ENCODE measurements around the gene CTBP1. TPM values are rescaled to one million over a fixed set of nuclear protein-coding genes. Genes with fewer than 3 reads are reported as not detected.

Gene CTBP1
- total RNA-seq, 1 donor from 2014 or later, result 133 TPM

DNA sequence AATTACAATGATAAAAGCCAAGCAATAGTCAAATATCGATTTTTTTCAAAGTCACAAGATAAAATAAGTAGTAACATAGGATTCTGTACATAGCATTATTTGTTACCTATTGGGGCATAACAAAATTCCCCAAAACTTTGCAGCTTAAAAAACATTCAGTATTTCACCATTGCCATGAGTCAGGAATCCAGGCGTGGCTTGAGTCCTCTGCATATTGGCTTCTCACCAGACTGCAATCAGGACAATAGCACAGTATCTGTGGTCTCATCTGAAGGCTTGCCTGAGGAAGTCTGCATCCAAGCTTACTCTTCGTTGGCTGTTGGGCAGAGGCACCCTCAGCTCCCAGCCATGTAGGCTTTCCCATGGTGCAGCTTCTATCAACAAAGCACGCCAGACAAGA is 6.2 kb upstream of the CTBP1 start:
- ATAC-seq, result no peak

GRCh38 chr4:1253831-1254230 is 4.9 kb upstream of the CTBP1 start:
- intact Hi-C loops (cut with micrococcal nuclease), result loop anchor here (10.0 kb wide), 1 partner anchor 89 kb away; no protein-coding TSS in a partner anchor
- ATAC-seq (no peak), DNase-seq (no peak)

More for the DNA sequence above, 6.2 kb upstream of the CTBP1 start:
- intact Hi-C loops (cut with micrococcal nuclease), result loop anchor here (10.0 kb wide), 1 partner anchor 90 kb away; no protein-coding TSS in a partner anchor
- no peak for DNase-seq

DNA sequence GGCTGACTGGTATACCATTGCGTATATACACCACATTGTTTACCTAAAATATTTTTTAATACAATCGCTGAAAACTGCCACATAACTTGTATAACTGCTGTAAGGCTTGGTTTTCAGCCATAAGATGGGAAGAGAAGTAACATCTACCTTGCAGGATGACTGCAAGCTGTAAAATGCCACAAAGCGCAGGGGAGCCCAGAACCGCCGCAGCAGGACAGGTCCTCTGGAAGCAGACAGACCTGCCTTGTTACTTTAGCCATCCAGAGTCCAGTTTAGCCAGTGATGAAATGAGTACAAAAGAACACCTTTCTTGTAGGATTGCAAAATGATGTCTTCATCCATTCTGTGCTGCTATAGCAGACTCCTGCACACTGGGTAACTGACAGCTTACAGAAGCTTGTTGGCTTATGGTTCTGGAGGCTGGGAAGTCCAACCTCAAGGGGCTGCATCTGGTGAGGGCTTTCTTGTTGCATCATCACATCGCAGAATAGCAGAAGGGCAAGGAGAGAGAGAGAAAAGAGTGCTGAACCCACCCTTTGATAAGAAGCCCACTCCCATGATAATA is 4.1 kb upstream of the CTBP1 start:
- intact Hi-C loops (cut with micrococcal nuclease), result loop anchor here (10.0 kb wide), 1 partner anchor 88 kb away; no protein-coding TSS in a partner anchor
- no peak for DNase-seq
- no peak for ATAC-seq

- intact Hi-C loops (cut with micrococcal nuclease), result loop anchor here (10.0 kb wide), 1 partner anchor 87 kb away; no protein-coding TSS in a partner anchor
- ATAC-seq (no peak), DNase-seq (no peak)
These were observed 2.8 kb upstream of the CTBP1 start for GRCh38 chr4:1251773-1252066.

- peak; percentile 32 for DNase-seq
- intact Hi-C loops (cut with micrococcal nuclease), result loop anchor here (10.0 kb wide), 1 partner anchor 86 kb away; no protein-coding TSS in a partner anchor
- ATAC-seq, result no peak
These were observed 2.2 kb upstream of the CTBP1 start for GRCh38 chr4:1250921-1251772.

- no peak for ATAC-seq
- intact Hi-C loops (cut with micrococcal nuclease), result loop anchor here (10.0 kb wide), 1 partner anchor 86 kb away; no protein-coding TSS in a partner anchor
- DNase-seq, result peak; percentile 27
These were observed 1.5 kb upstream of the CTBP1 start for GRCh38 chr4:1250527-1250812.

- intact Hi-C loops (cut with micrococcal nuclease), result loop anchor here (10.0 kb wide), 1 partner anchor 85 kb away; no protein-coding TSS in a partner anchor
- DNase-seq (peak; percentile 59), ATAC-seq (peak; percentile 6)
These were observed 999 bp upstream of the CTBP1 start for GRCh38 chr4:1249731-1250526.

DNA sequence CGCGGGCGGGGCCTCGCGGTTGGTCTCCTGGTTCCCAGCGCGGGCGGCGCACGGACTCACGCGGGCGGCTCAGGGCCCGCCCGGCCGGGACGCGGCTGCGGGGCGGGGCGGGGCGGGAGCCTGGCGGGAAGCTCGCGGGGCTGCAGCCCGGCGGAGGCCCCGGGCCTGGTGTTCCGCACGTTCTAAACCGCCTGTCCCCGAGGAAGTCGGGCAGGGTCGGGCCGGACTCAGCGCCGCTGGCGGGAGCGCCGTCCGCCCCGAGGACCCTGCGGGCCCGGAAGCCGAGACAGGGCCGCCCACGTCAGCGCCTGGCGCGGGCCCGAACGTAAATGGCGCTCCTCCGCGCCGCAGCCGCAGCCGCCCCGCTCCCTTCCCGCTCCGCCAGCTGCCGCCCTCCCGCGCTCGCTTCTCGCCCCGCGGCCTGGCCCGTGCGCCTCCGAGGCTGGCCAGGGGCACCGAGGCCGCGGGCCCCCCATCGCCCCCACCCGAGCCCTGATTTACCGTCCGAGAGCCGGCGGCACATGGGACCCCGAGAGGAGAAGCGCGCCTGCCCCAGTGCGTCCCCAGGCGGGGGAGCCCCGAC is 309 bp upstream of the CTBP1 start:
- peak; percentile 72 for ATAC-seq
- peak; percentile 94 for DNase-seq
- intact Hi-C loops (cut with micrococcal nuclease), result no loop called here

- DNase-seq, result no peak
These were observed 1.1 kb downstream of the CTBP1 start for GRCh38 chr4:1247864-1248244.

DNA sequence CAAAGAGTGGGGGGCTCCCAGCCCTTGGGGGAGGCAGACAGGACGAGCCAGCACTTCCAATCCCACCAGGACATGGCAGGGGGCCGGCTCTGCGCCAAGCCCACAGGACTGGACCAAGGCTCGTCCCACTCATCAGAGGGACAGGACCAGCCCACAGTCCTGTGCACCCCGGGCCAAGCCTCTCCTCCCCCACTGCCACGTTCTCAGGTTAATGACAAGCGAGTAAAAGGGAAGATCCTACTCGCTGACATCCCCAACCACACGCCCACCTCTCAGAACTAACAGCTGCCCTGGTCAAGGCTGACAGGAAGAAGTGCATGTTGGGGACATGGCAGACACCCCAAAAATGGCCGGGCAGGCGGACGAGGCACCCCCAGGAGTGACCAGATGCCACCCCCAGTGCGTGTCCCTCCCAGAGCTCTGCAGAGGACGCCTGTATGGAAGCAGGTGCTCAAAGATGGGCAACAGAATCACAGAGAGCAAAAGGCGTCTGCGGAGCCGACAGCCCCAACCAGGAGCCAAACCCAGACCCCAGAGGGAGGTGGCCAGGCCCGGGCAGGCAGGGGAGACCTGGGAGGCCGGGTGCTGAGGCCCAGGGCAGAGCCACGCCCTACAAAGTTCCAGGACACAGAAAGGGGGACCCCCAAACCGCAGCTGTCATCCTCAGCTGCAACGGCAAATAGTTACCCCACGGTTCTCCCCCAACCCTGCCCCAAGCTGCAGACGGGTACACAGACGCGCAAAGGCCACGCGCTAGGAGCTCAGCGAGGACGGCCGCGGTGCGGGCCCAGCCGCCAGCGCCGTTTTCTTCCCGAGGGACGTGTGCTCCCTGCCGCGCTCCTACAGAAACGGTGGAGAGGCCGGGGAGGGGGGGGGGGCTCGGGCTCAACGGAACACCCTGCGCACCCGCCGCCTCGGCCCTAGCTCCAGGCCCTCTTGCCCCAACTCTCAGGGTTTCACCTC is 1.7 kb downstream of the CTBP1 start:
- ATAC-seq, result peak; percentile 0
- intact Hi-C loops (cut with micrococcal nuclease), result no loop called here
- peak; percentile 45 for DNase-seq

More at GRCh38 chr4:1247864-1248244, 1.1 kb downstream of the CTBP1 start:
- intact Hi-C loops (cut with micrococcal nuclease), result no loop called here
- no peak for ATAC-seq

DNA sequence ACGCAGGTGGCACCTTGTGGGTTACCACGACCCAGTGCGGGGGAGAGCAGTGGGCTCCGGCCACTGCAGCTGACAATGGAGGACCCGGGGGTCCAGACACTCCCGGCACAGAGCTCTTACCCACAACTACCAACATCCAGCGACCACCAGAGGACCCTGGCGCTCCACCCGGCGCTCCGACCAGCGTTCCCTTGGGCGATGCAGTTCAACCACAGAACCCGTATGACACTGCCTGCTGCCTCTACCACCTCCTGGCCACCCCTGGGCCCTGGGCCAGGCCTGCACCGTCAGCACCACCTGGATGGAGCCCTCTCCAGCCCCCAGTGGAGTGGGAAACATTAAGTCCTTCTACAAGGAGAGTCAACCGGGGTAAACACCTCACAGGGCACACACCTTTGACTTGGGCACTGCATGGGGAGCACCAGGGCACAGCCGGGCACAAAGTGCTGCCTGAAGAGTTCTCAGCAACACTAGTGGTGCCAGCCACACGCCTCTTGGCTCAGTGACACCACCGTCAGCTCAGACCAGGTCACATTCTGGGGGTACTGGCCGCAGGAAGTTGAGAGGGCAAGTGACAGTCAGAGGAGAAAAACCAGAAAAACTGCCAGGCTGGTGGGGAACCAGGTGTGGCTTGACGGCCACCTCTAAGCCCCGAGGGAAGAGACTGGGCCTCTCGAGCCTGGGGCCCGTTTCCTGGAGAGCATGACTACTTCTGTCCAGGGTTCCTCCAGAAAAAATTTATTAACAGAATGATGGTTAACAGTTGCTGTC is 2.6 kb downstream of the CTBP1 start:
- DNase-seq (peak; percentile 50), ATAC-seq (no peak)
- intact Hi-C loops (cut with micrococcal nuclease), result no loop called here

DNA sequence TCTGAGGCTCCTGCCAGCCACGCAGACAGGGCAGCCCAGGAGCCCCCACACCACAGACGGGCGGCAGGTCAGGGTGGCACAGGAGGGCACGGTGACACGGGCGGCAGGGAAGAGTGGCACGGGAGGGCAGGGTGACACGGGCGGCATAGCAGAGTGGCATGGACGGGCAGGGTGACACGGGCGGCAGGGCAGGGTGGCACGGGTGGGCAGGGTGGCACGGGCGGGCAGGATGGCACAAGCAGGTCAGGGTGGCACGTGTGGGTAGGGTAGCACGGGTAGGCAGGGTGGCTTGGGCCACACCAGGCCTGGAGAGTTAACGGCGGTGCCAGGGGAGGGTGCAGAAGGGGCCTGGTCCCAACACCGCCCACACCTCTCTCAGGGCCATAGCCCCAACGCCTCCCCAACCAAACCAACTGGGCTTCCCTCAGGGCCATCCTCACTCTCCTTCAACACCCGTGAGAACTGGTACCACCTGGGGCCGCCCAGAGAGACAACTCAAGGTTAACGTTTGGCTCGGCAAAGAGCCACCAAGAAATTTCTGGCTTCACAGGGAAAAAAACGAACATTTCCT is 3.4 kb downstream of the CTBP1 start:
- intact Hi-C loops (cut with micrococcal nuclease), result no loop called here
- ATAC-seq (no peak), DNase-seq (peak; percentile 26)

DNA sequence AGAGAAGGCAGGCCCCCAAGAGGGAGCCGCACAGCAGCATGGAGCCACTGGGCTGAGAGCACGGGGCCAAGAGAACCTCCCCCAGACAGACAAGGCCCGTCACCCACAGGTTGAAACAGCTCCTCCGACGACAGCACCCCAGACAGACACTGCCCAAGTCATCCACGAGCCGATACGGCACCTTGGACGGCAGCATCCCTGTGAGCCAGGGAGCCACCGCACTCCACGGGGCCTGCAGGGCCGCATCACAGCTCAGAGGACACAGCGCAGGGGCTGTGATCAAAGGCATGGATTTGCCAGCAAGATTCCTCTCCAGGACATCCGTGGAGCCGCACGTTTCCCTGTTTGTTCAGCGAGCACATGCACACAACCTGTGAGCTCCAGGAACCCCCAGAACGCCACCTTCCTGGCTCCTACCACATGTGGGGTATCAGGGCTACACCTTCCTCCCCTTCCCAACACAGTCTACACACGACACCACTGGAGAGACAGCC is 3.9 kb downstream of the CTBP1 start:
- intact Hi-C loops (cut with micrococcal nuclease), result no loop called here
- DNase-seq (no peak), ATAC-seq (no peak)

- ATAC-seq (peak; percentile 3), DNase-seq (peak; percentile 69)
These were observed 4.6 kb downstream of the CTBP1 start for GRCh38 chr4:1244081-1244977.

GRCh38 chr4:1243451-1244080 is 5.4 kb downstream of the CTBP1 start:
- intact Hi-C loops (cut with micrococcal nuclease), result no loop called here
- DNase-seq (peak; percentile 41), ATAC-seq (no peak)

More at GRCh38 chr4:1244081-1244977, 4.6 kb downstream of the CTBP1 start:
- intact Hi-C loops (cut with micrococcal nuclease), result no loop called here
